ENCODE results near the gene LCN12. TPM values are rescaled to one million over a fixed set of nuclear protein-coding genes. Genes with fewer than 3 reads are reported as not detected.

Gene LCN12
- total RNA-seq, 1 experiment from 2014 or later = 0.55 TPM

DNA sequence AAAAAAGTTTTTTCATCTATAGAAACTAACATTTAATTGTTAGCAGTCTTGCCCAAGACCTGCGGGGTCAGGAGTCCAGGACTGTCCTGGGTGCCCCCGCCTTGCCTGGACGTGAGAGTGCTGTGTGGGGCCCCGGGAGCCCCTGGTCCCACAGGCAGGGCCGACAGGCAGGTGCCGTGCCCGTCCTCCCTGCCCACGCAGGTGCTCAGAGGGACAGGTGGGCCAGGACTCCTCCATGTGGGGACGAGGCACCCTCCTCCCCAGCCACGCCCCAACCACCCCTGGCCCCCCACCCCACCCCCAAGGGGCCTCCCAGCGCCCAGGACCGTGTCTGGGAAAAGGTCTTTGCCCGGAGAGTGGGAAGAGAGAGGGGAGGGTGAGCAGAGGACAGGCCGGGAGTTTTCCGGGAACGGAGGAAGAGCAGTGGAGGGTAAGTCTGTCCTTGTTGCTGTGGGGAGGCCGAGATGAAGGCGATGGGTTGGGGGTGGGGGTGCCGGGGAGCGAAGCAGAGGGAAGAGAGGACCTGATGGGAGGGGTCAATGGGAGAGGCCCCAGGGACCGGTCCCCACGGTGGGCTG, 2.7 kb upstream of the LCN12 start:
- POLR2A ChIA-PET (ENCODE audit: unreplicated experiment) = interaction anchor here (0.6 kb wide), 2 partner anchors 121 to 202 kb away, joined by 10 to 42 read pairs; partner anchors contain the start of gene SAPCD2
- Histone ChIP-seq H3K9ac (ENCODE audit: low read length) (peak overlapping the region; percentile 66), H3K4me3 (ENCODE audit: low read length) (peak overlapping the region; percentile 69), H3K36me3 (ENCODE audit: low read depth, low read length) (no peaks in the 10 kb centered on the region), H3K27me3 (ENCODE audit: low read length) (no peaks in the 10 kb centered on the region), H3K4me1 (ENCODE audit: insufficient read depth, low read length) (peaks cover 16% of the 10 kb centered on the region), H3K9me3 (ENCODE audit: low read length) (no peaks in the 10 kb centered on the region), H3K4me2 (ENCODE audit: low read length) (peak overlapping the region; percentile 90), H2AFZ (ENCODE audit: low read length) (0 out of 2 replicates have a peak overlapping the region, but pooled peaks have one; percentile 13), H3F3A (ENCODE audit: low read length, unreplicated experiment) (no peaks in the 10 kb centered on the region), H3K9me2 (replicated peaks; ENCODE audit: low read length) (no peaks in the 10 kb centered on the region), H4K20me1 (ENCODE audit: low read length) (no peaks in the 10 kb centered on the region), H3K79me2 (ENCODE audit: low read length) (no peaks in the 10 kb centered on the region), H3K27ac (ENCODE audit: low read length) (peak overlapping the region; percentile 54)
- BruUV-seq (replicated peaks) = no TSS peak
- no peak for TF ChIP-seq EZH2phosphoT487 (IDR thresholded peaks at IDR 0.05; ENCODE audit: borderline replicate concordance, low read length)
- TF ChIP-seq, protein P1, sequence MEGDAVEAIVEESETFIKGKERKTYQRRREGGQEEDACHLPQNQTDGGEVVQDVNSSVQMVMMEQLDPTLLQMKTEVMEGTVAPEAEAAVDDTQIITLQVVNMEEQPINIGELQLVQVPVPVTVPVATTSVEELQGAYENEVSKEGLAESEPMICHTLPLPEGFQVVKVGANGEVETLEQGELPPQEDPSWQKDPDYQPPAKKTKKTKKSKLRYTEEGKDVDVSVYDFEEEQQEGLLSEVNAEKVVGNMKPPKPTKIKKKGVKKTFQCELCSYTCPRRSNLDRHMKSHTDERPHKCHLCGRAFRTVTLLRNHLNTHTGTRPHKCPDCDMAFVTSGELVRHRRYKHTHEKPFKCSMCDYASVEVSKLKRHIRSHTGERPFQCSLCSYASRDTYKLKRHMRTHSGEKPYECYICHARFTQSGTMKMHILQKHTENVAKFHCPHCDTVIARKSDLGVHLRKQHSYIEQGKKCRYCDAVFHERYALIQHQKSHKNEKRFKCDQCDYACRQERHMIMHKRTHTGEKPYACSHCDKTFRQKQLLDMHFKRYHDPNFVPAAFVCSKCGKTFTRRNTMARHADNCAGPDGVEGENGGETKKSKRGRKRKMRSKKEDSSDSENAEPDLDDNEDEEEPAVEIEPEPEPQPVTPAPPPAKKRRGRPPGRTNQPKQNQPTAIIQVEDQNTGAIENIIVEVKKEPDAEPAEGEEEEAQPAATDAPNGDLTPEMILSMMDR (conservative IDR thresholded peaks at IDR 0.05; ENCODE audit: low read depth, low read length) = no peak
- no peak for TF ChIP-seq EZH2 (IDR thresholded peaks at IDR 0.05; ENCODE audit: low read length, unreplicated experiment)
- CTCF ChIA-PET = interaction anchor here (1.0 kb wide), 1 partner anchor 80 kb away, joined by 4 read pairs; no protein-coding TSS in a partner anchor
- intact Hi-C loops (cut with micrococcal nuclease) = no loop called here
- ATAC-seq (peak; percentile 8; the same call in 1 of the 2 replicates), DNase-seq (no peak)

DNA sequence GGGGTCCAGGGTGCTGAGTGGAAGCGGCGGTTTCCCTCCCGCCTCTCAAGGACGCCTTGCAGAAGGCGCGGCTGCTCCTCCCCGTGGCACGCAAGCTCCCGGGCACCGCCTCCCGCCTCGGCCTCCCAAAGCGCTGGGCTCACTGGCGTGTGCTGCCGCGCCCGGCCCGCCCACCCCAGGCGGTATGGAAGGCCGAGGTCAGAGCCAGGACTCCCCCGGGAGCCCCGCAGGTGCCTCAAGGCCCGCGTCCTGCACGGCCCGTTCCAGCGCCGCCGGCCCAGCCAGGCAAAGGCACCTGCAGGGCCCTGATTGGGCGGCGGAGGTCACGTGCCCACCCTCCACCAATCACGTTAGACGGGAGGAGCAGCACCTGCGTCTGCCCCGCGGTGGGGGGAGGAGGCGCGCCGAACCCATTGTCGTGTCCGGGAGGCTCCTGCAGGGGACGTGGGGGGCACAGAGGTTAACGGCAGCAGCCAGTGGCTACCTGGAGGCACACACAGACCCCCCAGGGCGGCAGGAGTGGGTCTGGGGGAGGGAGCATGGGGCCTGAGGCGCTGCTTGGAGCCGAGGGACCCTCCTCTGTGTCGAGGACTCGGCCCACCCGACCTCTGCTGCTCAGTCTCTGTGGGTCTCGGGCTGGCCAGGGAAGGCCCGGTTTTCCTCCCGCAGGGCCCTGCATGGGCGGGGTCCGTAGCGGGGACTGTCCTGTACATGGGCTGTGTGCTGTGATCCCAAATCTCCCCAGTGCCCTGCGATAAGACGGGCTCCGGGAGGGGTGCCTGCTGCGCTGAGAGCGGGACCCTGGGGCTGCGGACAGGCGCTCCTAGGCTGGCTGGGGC, 2.0 kb upstream of the LCN12 start:
- ATAC-seq = peak; percentile 88
- Histone ChIP-seq H3K9me2 (replicated peaks; ENCODE audit: low read length) (no peaks in the 10 kb centered on the region), H3K9me3 (ENCODE audit: low read length) (no peaks in the 10 kb centered on the region), H3K27ac (ENCODE audit: low read length) (peak overlapping the region; percentile 54), H3F3A (ENCODE audit: low read length, unreplicated experiment) (no peaks in the 10 kb centered on the region), H3K4me2 (ENCODE audit: low read length) (peak overlapping the region; percentile 90), H3K9ac (ENCODE audit: low read length) (peak overlapping the region; percentile 66), H3K4me1 (ENCODE audit: insufficient read depth, low read length) (peaks cover 16% of the 10 kb centered on the region), H2AFZ (ENCODE audit: low read length) (peak overlapping the region; percentile 81), H4K20me1 (ENCODE audit: low read length) (no peaks in the 10 kb centered on the region), H3K4me3 (ENCODE audit: low read length) (peak overlapping the region; percentile 69), H3K27me3 (ENCODE audit: low read length) (no peaks in the 10 kb centered on the region), H3K79me2 (ENCODE audit: low read length) (no peaks in the 10 kb centered on the region), H3K36me3 (ENCODE audit: low read depth, low read length) (no peaks in the 10 kb centered on the region)
- ChIA-PET POLR2A (ENCODE audit: unreplicated experiment) (interaction anchor here (0.6 kb wide), 2 partner anchors 120 to 201 kb away, joined by 10 to 42 read pairs; partner anchors contain the start of gene SAPCD2), CTCF (interaction anchor here (1.0 kb wide), 1 partner anchor 79 kb away, joined by 4 read pairs; no protein-coding TSS in a partner anchor)
- intact Hi-C loops (cut with micrococcal nuclease) = loop anchor here (2.0 kb wide), 1 partner anchor 43 kb away; the partner anchor contains the start of gene PAXX
- peak; percentile 88 for DNase-seq
- TF ChIP-seq EZH2phosphoT487 (IDR thresholded peaks at IDR 0.05; ENCODE audit: borderline replicate concordance, low read length) = no peak
- TF ChIP-seq, protein P1 (conservative IDR thresholded peaks at IDR 0.05; ENCODE audit: low read depth, low read length) = no peak
- no peak for TF ChIP-seq EZH2 (IDR thresholded peaks at IDR 0.05; ENCODE audit: low read length, unreplicated experiment)
- TSS peak; percentile 99 for BruUV-seq (replicated peaks)

Data from PC-3 (cell line).